Activated effector memory CD4-positive, alpha-beta T cell treated with Interleukin-2 at 50 U/mL for 16 hours (primary cell): ENCODE data around the gene ZMYND15.

Experiments used
- DNase-seq: peaks from one replicate; pipeline ENCODE4 v3.0.0-alpha.2; 2020

The ZMYND15 gene

DNA sequence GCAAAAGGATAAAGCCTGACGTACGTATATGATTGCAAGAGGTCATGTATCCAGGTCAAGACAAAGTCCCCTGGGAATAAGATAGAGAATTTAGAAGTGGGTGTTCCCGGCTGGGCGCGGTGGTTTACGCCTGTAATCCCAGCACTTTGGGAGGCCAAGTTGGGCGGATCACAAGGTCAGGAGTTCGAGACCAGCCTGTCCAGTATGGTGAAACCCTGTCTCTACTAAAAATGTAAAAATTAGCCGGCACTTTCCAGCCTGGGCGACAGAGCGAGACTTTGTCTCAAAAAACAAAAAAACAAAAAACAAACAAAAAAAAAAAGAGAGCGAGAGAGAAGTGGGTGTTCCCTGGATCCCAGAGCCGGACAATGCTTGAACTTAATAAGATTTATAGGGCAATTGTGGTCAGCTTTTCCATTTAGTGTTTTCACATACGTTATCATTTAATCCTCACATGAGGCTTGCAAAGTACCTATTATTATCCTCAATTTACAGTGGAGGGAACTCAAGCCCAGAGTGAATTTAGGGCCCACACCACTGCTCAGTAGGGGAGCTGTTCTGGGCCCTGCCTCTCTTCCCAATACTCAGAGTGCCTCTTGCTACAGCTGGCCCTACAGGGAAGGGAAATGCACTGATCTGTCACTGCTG is 48.6 kb downstream of the ZMYND15 start:
- no peak for DNase-seq

DNA sequence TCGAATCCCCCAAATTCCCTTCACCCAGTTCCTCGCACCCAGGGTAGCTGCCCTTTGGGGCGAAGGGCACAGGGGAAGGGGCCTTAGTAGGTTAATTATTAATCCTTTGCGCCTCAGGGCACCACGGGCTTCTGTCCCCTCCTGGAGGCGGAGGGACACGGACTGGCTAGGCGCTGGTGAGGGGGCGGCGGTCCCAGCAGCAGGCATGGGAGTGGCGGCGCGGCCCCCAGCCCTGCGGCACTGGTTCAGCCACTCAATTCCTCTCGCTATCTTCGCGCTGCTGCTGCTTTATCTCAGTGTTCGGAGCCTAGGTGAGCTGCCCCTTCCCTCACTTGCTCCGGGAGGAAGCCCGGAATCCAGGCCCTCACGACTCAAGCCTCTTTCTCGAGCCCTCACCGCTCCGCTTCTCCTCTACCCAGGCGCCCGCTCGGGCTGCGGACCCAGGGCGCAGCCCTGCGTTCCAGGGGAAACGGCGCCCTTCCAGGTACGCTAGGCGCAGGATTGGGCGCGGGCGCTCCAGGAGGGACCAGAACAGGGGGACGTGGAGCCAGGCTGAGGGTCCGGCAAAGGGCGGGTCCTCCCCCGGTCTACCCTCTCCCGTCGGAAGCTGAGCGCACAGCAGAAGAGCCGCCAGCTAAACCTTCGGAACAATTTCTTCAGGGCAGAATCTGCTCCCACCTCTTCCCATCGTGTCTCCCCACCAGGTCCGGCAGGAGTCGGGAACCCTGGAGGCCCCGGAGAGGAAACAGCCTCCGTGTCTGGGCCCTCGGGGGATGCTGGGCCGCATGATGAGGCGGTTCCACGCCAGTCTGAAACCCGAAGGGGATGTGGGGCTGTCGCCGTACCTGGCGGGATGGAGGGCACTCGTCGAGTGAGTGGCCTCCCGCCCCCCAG is 49.4 kb downstream of the ZMYND15 start, which contains the start of gene GLTPD2:
Gene GLTPD2 (plus strand): TSS at position 158 of the 894 bp plus-strand sequence. CDS start 48 bp downstream, at position 206.
- no peak for DNase-seq

DNA sequence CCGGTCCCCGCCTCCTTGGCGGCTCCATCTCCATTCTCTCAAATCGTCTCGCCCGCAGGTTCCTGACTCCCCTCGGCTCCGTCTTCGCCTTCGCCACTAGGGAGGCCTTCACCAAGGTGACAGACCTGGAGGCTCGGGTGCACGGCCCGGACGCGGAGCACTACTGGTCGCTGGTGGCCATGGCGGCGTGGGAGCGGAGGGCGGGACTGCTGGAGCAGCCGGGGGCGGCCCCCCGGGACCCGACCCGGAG is 50.0 kb downstream of the ZMYND15 start:
- no peak for DNase-seq

DNA sequence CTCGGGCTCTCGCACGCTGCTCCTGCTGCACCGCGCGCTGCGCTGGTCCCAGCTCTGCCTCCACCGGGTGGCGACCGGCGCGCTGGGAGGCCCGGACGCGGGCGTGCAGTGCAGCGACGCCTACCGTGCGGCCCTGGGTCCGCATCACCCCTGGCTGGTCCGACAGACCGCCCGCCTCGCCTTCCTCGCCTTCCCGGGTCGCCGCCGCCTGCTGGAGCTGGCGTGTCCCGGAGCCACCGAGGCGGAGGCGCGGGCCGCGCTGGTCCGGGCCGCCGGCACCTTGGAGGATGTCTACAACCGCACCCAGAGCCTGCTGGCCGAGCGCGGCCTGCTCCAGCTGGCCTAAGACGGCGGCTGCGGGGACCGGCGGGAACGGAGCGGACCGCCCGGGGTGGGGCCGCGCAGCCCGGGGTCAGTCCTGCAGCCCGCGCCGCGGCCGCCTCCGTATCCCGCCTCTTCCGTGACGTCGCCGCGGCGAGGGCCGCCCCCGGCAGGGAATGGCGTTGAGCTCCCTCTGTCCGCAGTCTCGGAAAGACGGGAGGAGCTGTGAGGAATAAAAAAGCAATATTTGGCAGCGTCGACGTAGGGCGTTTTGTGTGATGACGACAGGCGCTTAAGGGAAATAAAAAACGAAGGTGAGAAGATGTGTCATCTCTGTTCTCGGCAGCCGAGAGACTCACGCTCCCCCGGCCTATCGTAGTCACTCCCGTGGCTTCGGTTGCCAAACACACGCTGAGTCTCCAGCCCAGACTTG is 50.5 kb downstream of the ZMYND15 start:
- peak; percentile 73 for DNase-seq

DNA sequence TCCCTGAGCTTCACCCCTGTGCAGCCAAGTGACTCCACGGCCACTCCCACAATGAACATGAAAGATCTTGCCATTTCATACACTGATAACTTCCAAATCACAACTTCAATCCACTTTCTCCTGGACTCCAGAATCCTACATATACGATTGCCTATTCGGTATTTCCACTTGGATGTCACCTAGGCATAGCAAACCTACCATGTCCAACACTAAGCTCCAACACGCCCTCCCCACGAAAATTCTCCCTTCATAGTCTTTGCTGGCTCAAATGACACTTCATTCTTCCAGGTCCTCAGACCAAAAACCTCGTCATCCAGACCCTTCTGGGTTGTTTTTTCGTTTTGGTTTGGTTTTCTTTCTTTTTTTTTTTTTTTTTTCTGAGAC is 51.1 kb downstream of the ZMYND15 start:
- no peak for DNase-seq

DNA sequence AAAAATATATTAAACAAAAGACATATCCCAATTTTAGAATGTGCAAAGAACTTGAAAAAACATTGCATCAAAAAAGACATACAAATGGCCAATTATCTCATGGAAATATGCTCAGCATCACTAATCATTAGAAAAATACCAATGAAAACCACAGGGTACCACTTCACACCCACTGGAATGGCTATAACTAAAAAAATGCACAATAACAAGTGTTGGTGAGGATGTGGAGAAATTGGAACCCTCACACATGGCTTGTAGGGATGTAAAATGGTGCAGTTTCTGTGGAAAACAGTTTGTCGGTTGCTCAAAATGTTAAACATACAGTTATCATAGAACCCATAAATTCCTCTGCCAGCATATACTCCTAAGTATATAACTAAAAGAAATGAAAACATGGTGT is 55.5 kb downstream of the ZMYND15 start:
- no peak for DNase-seq
